ENCODE data around the gene MAST3.

The MAST3 gene

DNA sequence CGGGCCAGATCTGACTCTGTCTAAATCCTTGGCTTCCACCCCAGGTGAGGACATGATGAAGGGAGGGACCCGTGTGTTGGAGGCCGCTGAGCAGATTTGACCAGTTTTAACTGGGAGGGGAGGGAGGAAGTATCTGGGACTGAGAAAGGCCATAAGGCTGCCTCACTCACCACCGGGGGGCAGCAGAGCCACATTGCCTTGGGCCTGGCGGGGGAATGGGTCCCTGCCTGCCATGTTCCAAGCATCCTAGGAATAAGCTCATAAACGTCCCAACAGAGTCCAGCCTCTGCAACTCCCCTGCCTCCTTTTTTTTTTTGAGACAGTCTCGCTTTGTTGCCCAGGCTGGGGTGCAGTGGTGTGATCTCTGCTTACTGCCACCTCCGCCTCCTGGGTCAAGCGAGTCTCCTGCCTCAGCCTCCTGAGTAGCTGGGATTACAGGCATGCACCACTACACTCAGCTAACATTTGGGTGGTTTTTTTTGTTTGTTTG, 15.5 kb downstream of the MAST3 start:
- peak; percentile 61 for DNase-seq

DNA sequence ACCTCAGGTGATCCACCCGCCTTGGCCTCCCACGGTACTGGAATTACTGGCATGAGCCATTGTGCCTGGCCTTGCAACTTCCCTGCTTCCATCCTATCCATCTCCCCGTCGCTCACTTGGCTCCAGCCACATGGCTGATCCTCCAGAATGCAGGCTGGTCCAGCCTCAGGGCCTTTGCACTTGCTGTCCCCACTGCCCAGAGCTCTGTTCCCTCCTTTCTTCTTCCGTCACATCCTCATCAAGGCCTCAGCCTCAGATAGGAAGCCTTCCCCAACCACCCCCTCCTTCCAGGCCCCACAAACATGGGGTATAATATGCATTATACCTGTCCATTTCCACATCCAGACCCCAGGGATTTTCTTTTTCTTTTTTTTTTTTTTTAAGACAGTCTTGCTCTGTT, 16.2 kb downstream of the MAST3 start:
- DNase-seq, result no peak

DNA sequence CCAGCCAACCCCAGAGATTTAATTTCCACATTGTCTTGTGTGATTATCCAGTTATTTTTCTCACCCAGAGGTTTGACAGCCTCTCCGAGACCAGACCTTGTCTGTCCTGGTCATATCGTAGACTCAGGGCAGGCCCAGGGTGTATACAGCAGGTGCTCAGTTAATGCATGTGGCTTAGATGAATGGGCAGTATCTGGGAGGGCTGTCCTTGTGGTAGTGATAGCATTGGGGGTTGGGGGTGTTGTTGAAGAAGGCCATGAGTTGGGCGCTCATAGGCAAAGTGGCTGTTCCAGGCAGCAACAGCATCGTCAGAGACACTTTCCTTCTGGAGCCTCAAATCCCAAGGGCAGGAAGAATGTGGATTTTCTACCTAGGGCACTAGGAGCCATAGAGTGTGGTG, 16.9 kb downstream of the MAST3 start:
- DNase-seq, result no peak

DNA sequence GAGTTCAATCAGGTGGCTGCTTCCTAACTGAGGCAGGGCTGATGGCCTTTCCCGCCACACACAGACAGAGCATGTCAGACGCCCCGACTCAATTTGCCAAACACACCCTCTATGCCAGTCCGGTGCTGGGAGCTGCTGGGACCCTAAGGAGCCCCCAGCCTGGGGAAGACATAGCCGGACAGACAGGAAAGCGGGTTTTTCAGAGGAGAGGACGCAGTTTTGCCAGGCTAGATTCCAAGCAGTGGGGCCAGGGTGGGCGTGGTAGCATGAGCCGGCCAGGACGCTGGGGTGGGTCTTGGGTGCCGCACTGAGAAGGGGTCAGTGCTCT, 19.8 kb downstream of the MAST3 start:
- no peak for DNase-seq

DNA sequence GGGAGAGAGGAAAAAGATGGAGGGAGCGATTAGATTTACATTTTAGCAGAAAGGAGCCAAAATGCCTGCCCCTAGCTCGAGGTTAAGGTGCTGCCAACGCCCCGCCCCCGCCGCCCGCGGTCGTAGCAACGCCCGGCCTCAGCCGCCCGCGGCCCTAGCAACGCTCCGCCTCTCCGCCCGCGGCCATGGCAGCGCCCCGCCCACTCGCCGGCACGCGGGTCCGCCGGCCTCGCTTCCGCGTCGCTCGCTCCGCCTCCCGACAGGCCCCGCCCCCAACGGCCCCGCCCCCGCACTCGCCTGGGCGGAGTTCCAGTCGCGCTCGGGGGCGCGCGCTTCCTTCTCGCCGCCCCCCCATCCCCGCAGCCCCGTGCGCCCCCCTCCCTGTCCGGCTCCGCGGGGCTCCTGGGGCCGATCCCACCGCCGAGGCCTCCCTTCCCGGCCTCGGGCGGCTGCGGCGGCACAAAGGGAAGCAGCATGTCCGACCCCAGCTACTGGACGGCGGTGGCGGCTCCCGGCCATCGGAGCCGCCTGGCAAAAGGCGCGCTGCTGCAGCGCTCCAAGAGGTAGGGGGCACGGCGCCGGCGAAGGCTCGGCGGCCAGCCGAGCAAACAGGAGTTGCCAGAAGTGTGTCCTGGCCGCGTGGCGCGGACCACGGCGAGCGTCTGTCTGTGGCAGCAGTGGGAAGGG, 20.3 kb downstream of the MAST3 start:
- DNase-seq, result peak; percentile 84

DNA sequence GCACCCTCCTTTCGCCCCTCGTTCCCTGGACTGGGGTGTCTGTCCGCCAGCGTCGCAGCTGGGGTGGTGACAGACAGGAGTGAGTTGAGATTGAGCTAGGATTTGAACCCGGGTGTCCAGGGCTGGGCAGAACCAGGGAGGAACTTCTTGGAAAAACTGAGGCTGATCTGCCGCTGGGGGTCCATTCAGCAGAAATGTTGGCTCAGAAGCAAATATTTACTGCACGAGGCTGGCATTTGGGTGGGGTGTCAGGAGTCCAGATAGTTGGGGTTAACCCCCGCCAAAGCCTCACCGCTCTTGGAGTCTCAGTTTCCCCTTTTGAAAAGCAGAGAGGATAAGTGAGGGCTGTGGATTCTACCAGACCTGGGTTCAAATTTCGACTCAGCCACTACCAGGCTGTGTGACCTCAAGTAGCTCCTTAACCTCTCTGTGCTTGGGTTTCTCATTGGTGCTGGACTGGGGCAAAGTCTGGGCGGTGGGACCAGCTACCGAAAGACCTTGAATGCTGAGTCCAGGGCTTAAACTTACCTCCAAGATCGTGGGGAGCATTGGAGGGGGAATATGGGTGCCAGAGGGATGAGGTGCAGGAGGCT, 20.9 kb downstream of the MAST3 start:
- no peak for DNase-seq

DNA sequence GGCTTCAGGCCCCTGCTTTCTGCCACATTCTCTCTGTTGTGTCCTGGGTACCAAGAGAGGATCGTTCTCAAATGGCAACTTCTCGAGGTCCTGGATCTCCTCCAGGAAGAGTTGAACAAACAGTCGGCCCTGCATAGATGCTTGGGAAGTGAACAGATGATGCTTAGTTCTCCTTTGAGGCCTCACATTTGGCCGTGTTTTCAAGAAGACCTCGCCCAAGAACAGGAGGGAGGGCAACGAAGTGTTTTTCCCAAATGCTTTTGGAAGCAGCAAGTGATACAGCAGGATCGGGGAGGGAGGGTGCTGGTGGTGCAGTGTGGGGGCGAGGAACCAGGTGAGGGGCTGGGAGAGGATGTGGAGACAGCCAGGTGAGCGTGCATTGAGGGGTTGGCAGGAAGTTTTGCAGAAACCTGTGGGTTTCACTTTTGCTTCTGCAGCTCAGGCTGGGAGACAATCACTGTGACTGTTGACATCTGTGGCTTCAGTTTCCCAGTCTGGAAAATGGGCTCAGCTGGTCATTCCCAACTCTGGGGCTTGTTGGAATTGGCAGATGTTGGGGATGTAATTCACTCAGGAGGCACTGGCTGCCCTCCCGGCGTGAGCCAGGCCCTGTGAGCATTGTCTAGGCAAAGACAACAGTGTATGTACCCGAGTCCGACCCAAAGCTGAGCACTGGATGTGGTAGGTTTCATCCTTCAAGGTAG, 21.6 kb downstream of the MAST3 start:
- no peak for DNase-seq

DNA sequence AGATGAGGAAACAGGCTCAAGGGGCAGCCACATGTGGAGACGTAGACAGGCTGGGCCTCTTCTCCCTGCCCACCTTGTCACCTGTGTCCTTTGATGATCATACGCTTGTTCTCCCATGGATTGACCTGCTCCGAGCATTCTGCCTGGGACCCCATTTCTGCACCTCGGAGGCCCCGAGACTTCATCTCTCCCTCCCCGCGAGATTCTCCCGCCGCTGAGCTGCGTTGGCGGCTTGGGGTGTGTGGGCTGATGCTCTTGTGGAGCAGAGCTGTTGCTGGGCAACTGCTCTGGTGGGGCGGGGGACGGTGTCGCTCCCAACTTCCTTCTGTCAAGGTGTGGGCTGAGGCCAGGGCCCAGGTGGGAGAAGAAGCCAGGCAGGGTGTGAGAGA, 22.1 kb downstream of the MAST3 start:
- DNase-seq, result no peak

DNA sequence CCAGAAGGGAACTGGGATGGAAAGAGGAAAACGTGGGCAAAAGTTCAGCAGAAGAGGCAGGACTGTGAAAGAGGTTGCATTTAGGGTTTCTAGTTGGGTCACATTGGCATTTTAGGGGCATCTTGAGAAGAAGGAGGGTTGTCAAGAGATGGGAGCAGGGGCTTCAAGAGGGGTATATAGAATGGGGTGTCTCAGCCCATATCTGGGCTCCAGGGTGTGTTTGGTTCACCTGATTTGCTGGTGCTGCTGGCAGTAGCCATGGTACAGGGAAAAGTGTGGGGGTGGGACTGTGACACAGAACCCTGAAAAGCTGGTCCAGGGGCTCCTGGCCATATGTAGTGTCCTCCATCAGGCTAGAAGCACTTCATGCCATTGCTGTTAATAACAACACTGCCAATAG, 22.5 kb downstream of the MAST3 start:
- no peak for DNase-seq

DNA sequence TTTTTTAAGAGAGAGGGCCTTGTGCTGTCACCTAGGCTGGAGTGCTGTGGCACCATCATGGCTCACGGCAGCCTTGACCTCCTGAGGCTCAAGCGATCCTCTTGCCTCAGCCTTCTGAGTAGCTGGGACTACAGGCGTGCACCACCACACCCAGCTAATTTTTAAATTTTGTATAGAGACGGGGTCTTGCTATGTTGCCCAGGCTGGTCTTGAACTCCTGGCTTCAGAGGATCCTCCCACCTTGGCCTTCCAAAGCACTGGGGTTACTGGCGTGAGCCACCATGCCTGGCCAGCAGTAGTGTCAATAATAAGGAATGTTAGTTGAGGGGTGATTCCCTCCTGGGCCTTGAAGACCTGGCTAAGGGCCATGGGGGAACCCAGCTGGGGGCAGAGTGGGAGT, 23.6 kb downstream of the MAST3 start:
- DNase-seq, result no peak

DNA sequence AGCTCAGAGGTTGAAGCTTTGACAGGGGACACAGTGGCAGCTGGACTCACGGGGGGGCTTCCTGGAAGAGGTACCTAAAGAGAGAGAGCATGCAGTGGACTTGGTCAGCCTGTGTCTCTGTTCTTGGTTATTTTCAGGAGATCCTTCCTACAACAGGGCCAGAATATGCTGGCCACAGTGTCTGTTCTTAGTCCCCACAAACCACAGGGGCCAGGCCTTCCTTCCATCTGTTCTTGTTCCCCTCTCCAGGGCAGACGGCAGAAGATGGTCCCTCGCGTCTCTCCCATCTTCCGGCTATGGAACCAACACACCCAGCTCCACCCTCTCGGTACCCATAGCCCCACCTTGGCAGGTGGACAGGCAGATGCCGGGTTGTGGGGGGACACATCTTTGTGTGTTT, 24.8 kb downstream of the MAST3 start:
- no peak for DNase-seq

DNA sequence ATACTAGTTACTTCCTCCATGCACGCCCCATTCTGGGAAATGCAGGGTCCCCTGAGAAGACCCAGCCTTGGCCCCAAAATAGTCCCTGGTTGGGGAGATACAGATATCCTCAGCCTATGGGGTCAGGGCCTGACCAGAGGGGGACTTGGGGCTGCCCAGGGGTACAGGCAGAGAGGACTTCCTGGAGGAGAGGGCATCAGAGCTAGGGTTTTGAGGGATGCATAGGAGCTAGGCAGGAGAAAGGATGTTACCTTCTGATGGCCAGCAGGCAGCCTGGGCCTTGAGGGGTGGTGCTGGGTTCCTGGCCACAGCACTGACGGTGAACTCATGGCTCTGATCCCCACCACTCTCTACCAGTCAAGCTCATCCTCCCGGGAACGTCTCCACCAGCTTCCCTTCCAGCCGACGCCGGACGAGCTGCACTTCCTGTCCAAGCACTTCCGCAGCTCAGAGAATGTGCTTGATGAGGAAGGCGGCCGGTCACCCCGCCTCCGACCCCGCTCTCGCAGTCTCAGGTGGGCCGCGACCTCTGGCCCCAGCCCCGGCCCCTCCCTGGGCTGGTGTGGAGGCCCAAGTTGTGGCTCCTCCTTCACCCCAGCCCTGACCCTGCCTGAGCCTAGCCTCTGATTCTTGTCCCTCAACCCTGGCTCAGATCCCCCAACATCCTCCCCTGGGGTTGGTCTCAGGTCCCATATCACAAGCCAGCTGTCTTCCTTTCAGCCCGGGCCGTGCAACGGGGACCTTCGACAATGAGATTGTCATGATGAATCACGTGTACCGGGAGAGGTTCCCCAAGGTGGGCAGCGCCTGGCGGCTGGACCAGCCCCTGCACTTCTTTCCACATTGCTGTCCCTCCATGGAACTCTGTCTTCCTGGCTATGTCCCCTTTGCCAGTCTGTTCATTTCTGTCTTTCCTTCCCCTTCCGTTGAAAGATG, 25.6 kb downstream of the MAST3 start:
- DNase-seq, result no peak

DNA sequence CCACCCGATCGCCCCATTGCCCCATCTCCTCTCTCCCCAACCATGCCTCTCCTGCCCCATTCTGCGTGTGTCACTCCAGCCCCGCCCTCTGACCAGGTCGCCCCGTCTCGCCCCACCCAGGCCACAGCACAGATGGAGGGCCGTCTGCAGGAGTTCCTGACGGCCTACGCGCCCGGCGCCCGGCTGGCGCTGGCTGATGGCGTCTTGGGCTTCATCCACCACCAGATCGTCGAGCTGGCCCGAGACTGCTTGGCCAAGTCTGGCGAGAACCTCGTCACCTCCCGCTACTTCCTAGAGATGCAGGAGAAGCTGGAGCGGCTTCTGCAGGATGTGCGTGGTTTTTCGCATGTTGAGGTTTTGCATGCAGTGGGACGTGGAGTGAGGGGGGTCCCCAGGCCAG, 26.2 kb downstream of the MAST3 start:
- DNase-seq, result no peak

DNA sequence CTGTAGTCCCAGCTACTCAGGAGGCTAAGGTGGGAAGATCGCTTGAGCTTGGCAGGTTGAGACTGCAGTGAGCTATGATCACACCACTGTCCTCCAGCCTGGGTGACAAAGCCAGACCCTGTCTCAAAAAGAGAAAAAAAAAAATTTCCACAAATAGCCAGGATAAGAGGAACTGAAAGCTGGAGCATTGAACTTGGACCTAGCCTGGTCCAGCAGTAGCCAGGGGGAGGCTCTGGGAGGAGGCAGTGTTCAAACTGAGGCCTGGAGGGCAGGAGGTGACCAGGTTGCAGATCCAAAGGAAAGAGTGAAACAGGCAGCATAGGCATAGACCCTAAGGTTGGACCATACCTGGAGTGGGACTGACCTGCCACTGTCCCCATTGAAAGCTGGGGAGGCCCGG, 28.5 kb downstream of the MAST3 start:
- DNase-seq, result no peak

DNA sequence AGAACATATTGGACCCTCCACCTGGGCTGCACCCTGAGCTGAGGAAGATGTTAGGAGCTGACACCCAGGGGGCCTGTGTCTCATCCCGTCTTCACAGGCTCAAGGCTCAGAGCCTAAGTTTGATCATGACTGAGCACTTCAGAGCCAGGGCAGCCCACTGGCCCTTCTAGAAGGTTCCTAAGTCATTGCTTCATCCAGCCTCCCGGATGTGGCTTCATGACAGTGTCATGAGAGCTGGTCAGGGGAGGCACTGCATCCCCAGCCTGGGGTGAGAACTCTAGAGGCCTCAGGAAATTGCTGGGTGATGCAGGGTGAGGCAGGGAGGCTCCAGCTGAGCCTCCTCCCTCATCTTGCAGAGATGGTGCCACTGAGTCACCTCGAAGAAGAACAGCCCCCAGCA, 30.5 kb downstream of the MAST3 start:
- no peak for DNase-seq

DNA sequence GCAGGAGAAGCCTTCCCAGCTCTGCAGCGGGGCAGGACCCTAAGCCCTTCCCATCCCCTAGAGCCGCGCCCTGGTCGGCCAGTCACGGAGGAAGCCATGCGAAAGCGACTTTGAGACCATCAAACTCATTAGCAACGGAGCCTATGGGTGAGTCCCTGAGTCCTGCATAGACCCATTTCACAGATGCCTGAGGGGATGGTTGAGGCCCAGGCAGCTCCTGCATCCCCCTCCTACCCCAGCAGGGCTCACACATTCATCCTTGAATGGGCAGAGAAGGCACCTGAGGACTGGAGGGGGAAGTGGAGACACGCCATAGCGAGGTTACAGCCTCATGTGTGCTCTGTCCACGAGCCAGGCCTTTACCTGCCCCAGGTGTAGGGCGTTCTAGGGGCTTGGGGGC, 31.2 kb downstream of the MAST3 start:
- no peak for DNase-seq

DNA sequence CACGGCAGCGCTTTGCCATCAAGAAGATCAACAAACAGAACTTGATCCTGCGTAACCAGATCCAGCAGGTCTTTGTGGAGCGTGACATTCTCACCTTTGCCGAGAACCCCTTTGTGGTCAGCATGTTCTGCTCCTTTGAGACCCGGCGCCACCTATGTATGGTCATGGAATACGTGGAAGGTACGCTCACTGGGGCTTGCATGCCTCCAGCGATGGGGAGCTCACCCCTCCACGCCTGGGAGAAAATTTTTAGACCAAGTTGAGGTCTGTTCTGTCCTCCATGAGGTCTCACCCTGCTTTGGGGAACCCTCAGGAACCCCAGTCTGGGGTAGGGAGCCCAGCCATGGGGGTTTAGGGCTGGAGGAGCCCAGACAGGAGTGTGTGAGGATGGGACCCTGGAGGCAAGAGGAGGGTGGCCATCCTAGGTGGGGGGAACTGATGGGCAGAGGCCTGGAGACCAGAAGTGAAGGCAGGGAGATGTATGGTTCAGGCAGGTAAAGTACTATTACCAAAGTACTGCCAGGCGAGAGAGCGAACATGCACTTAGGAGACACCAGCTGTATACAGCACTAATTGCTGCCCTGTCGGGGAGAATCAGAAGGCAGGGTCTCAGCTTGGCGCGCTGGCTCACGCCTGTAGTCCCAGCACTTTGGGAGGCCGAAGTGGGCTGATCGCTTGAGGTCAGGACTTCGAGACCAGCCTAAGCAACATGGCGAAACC, 33.1 kb downstream of the MAST3 start:
- DNase-seq, result no peak

DNA sequence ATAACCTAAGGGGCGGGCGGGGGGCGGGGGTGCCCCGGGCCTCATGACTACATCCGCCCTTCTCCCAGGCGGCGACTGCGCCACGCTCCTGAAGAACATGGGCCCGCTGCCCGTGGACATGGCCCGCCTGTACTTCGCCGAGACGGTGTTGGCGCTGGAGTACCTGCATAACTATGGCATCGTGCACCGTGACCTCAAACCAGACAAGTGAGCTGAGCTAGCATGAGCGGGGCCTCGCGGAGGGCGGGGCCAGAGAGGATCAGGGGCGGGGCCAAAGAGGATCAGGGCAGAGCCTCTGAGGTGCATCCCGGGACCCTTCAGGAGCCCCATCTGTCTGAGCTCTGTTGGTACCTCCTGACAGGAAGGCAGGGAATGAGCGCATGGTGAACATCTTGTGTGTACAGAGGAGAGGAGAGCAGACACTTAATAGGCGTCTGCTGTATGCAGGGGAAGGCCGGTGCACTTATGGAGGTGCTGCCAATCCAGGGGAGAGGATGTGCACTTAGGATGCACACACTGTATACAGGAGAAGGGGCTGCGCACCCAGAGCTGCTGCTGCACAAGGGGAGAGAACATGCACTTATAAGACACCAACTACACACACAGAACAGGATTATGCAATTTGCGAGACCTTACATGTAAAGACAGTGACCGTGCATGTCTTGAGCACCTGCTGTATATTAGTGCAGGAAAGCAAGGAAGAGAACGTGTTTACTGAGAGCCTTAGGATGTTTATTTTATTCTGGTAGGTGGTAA, 34.4 kb downstream of the MAST3 start:
- DNase-seq, result no peak

DNA sequence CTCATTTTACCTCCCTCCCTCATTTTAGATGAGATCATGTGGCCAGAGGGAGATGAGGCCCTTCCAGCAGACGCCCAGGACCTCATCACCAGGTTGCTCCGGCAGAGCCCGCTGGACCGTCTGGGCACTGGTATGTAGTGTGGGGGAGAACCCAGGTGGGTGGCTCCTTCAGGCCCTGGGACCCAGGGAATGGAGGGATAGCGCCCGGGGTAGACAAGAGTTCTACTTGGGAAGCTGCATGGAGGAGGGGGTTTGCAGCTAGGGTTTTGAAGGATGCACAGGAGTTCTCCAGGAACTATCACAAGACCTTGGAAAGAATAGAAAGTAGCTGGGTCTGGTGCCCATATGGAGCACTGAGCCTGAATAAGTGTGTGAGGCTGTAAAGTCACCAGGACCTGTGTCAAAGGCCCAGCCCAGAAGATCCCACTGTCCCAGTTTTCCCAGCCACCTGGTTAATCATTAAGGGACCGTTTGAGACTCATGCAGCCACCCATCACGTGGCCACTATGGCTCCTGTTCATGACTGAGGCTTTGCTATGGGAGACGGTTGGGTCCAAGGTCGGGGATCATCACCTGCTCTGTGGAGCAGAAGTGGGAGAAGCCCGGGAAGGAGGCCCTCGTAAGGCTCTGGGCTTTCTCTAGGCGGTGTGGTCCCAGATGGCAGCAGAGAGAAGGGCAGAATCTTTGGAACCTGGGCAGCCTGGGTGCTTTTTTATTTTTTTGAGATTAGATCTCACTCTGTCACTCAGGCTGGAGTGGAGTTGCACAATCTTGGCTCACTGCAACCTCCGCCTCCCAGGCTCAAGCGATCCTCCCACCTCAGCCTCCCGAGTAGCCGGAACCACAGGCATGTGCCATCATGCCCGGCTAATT, 38.4 kb downstream of the MAST3 start:
- no peak for DNase-seq

DNA sequence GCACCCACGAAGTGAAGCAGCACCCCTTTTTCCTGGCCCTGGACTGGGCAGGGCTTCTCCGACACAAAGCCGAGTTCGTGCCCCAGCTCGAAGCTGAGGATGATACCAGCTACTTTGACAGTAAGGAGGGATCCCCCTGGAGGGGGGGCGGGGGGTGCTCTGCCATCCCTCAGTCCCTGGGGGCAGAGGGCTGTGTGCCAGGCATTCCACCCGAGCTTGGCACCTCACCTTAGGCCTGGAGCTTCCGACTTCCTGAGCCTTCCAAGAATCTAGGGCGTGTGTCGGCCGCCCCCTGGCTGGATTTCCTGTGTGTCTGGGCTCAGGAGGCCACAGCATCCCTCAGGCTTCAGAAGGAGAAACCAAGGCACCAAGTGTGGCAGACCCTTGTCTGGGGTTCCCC, 39.7 kb downstream of the MAST3 start:
- no peak for DNase-seq
